IMR-90 (cell line): Measurements from ENCODE around the gene RET. TPM values are rescaled to one million over a fixed set of nuclear protein-coding genes. Genes with fewer than 3 reads are reported as not detected.

Experiments used
- ATAC-seq: fragments of 200-7000 bp; cut with Tn5 transposase; 2 replicates; pipeline ENCODE4 v1.9.1; 2020; ENCODE audit warnings: low read depth, mild to moderate bottlenecking, moderate library complexity
- BruUV-seq: library from RNA; stranded (reverse); fragments of 400-500 nt; replicated peaks from 2 replicates; lab custom pipeline; 2021; lab: Mats Ljungman, UMichigan
- CTCF ChIA-PET: fragments of 300-600 bp; formaldehyde crosslinking; extraction: SDS; loops from one replicate; lab custom pipeline; 2021; ENCODE audit warnings: antibody characterized with exemption; lab: Yijun Ruan, JAX
- POLR2A ChIA-PET: fragments of 300-600 bp; sonication (Branson Sonifier 250); formaldehyde crosslinking; loops from one replicate; lab custom pipeline; 2022; ENCODE audit warnings: antibody characterized with exemption; ENCODE audit not compliant: unreplicated experiment; lab: Charles Lee
- DNase-seq: peaks from one replicate; pipeline ENCODE4 v3.0.0; 2013
- H2AFZ ChIP-seq: replicated peaks from 2 replicates; pipeline ENCODE3; 2013; ENCODE audit warnings: low read length, mild to moderate bottlenecking; ENCODE audit not compliant: poor library complexity
- H2AK5ac ChIP-seq: 2 replicates; pipeline ENCODE4 v1.6.1; 2013; ENCODE audit warnings: low read depth, low read length, inconsistent platforms
- H2AK9ac ChIP-seq: replicated peaks from 2 replicates; pipeline ENCODE3; 2013; ENCODE audit warnings: mild to moderate bottlenecking, low read depth, low read length, moderate library complexity; ENCODE audit not compliant: poor library complexity
- H2BK120ac ChIP-seq: 2 replicates; pipeline ENCODE4 v1.6.1; 2013; ENCODE audit warnings: low read depth, low read length, inconsistent platforms
- H2BK15ac ChIP-seq: 3 replicates; pipeline ENCODE4 v1.6.1; 2013; ENCODE audit warnings: low read depth, low read length, inconsistent platforms
- H2BK20ac ChIP-seq: 2 replicates; pipeline ENCODE4 v1.6.1; 2013; ENCODE audit warnings: low read depth, mild to moderate bottlenecking, inconsistent platforms, low read length, moderate library complexity
- H2BK5ac ChIP-seq: 2 replicates; pipeline ENCODE4 v1.6.1; 2013; ENCODE audit warnings: mild to moderate bottlenecking, low read depth, low read length, inconsistent platforms; ENCODE audit not compliant: poor library complexity, severe bottlenecking
- H3K14ac ChIP-seq: replicated peaks from 2 replicates; pipeline ENCODE4 v1.6.1; 2013; ENCODE audit warnings: low read depth, low read length, inconsistent platforms
- H3K18ac ChIP-seq: 2 replicates; pipeline ENCODE4 v1.6.1; 2013; ENCODE audit warnings: low read depth, low read length, control low read depth
- H3K23ac ChIP-seq: 2 replicates; pipeline ENCODE4 v1.6.1; 2013; ENCODE audit warnings: low read depth, low read length, inconsistent platforms
- H3K27ac ChIP-seq: 2 replicates; pipeline ENCODE4 v1.5.1; 2013; ENCODE audit warnings: mild to moderate bottlenecking, control low read depth, low read length; ENCODE audit not compliant: insufficient read depth
- H3K27me3 ChIP-seq: 2 replicates; pipeline ENCODE4 v1.6.1; 2013; ENCODE audit warnings: low read length; ENCODE audit not compliant: control insufficient read depth, insufficient read depth
- H3K36me3 ChIP-seq: 2 replicates; pipeline ENCODE4 v1.6.1; 2013; ENCODE audit warnings: low read length, mixed read lengths; ENCODE audit not compliant: control insufficient read depth, insufficient read depth
- H3K4ac ChIP-seq: 2 replicates; pipeline ENCODE4 v1.6.1; 2013; ENCODE audit warnings: low read depth, low read length, inconsistent platforms
- H3K4me1 ChIP-seq: 2 replicates; pipeline ENCODE4 v1.6.1; 2013; ENCODE audit warnings: low read length, mixed read lengths; ENCODE audit not compliant: control insufficient read depth, insufficient read depth
- H3K4me2 ChIP-seq: 2 replicates; pipeline ENCODE4 v1.6.1; 2013; ENCODE audit warnings: low read depth, mild to moderate bottlenecking, control low read depth, low read length, moderate library complexity
- H3K4me3 ChIP-seq: 2 replicates; pipeline ENCODE4 v1.5.1; 2013; ENCODE audit warnings: low read depth, mild to moderate bottlenecking, control low read depth, low read length, moderate library complexity; ENCODE audit not compliant: insufficient read depth
- H3K56ac ChIP-seq: 2 replicates; pipeline ENCODE4 v1.6.1; 2013; ENCODE audit warnings: low read length, inconsistent platforms; ENCODE audit not compliant: insufficient read depth; ENCODE audit errors: extremely low read depth
- H3K79me1 ChIP-seq, 2 experiments: 2 replicates each; pipeline ENCODE4 v1.6.1; 2013; ENCODE audit warnings: low read length in 2 of 2, inconsistent platforms in 1 of 2, low read depth in 1 of 2
- H3K9ac ChIP-seq: 2 replicates; pipeline ENCODE4 v1.6.1; 2013; ENCODE audit warnings: low read depth, low read length, control low read depth
- H3K9me1 ChIP-seq: 2 replicates; pipeline ENCODE4 v1.6.1; 2013; ENCODE audit warnings: low read length, inconsistent platforms; ENCODE audit not compliant: insufficient read depth
- H3K9me3 ChIP-seq: 2 replicates; pipeline ENCODE4 v1.6.1; 2013; ENCODE audit warnings: low read length; ENCODE audit not compliant: control insufficient read depth, insufficient read depth
- H4K20me1 ChIP-seq: 2 replicates; pipeline ENCODE4 v1.6.1; 2013; ENCODE audit warnings: low read length, inconsistent platforms; ENCODE audit not compliant: insufficient read depth
- H4K5ac ChIP-seq: 2 replicates; pipeline ENCODE4 v1.6.1; 2013; ENCODE audit warnings: mild to moderate bottlenecking, low read depth, low read length, control low read depth
- H4K8ac ChIP-seq, 2 experiments: 2 replicates each; pipeline ENCODE4 v1.6.1; 2013; ENCODE audit warnings: low read depth in 2 of 2, low read length in 2 of 2, control low read depth in 1 of 2, inconsistent platforms in 1 of 2
- H4K91ac ChIP-seq: 2 replicates; pipeline ENCODE4 v1.6.1; 2013; ENCODE audit warnings: low read depth, low read length, inconsistent platforms; ENCODE audit not compliant: insufficient read depth
- FOS ChIP-seq: fragments of 150-350 bp; IDR thresholded peaks from 2 replicates; pipeline ENCODE4 v1.6.1; 2016; ENCODE audit warnings: low read depth, low read length
- RCOR1 ChIP-seq: IDR thresholded peaks from 2 replicates; pipeline ENCODE4 v1.6.1; 2012; ENCODE audit warnings: mild to moderate bottlenecking, low read length, improper control_type of control experiment; ENCODE audit not compliant: insufficient replicate concordance
- WGBS, 2 experiments: methylation state at CpG; one replicate each; pipeline versions ENCODE4 v1.1.5 to v1.1.7; 2013; ENCODE audit warnings: missing lambda C conversion rate in 2 of 2; ENCODE audit not compliant: insufficient read length in 1 of 2; ENCODE audit errors: extremely low coverage in 2 of 2; 5-methylcytosine and 5-hydroxymethylcytosine counted together
- dilution Hi-C: fragments of 300-500 bp; cut with HindIII; formaldehyde crosslinking; loops from one replicate; pipeline ENCODE4 v1.14.3; 2018; ENCODE audit warnings: low sequenced_read_pairs; ENCODE audit not compliant: unreplicated experiment
- in situ Hi-C: fragments of 300-500 bp; cut with MboI; formaldehyde crosslinking; loops from 3 replicates; pipeline ENCODE4 v1.14.3; 2019; ENCODE audit warnings: low sequenced_read_pairs, inconsistent platforms, mixed read lengths
- intact Hi-C: fragments of 100-400 bp; cut with micrococcal nuclease; formaldehyde crosslinking; loops from 2 replicates; pipeline ENCODE4 v1.10.0; 2022
- polyA plus RNA-seq, 3 experiments: library from polyadenylated mRNA; depleted of rRNA; stranded (reverse); fragments of >200 nt; gene quantifications; 2 replicates each; pipeline ENCODE4 v1.2.3, GENCODE V29; 2012; ENCODE audit warnings: low replicate concordance in 1 of 3
- total RNA-seq: library from RNA; depleted of rRNA; stranded (reverse); fragments of >200 nt; gene quantifications from 2 replicates; pipeline ENCODE4 v1.2.3, GENCODE V29; 2012

The RET gene
- total and polyA plus RNA-seq, 2 of the 4 experiments (the other 2 are of a cell fraction) = 0.10 to 0.18 TPM

- no peak overlapping the region for H3K23ac ChIP-seq
- H3K9me1 ChIP-seq = no peaks in the 10 kb centered on the region
- no peak overlapping the region for H4K91ac ChIP-seq
- no peak overlapping the region for H2BK20ac ChIP-seq
- H3K27me3 ChIP-seq = no peaks in the 10 kb centered on the region; the same call in 1 of the 2 replicates
- BruUV-seq = no TSS peak
- ChIA-PET POLR2A (no interaction called here), CTCF (no interaction called here)
- dilution Hi-C loops (no loop called here), in situ Hi-C loops (no loop called here), intact Hi-C loops (no loop called here)
- no peak for TF ChIP-seq RCOR1
- no peak for TF ChIP-seq FOS
- no peak overlapping the region for H2AK5ac ChIP-seq
- H3K14ac ChIP-seq = no peak overlapping the region
- H4K5ac ChIP-seq = no peak overlapping the region
- H3K18ac ChIP-seq = no peak overlapping the region
- H3K4me3 ChIP-seq = no peak overlapping the region
- WGBS, 2 experiments = 48% methylated on average over 4 of the region's 9 CpGs; no CpG with 5 or more reads in 1 of the 2 experiments
- ATAC-seq = no peak
- H3K9ac ChIP-seq = no peak overlapping the region
- H2BK15ac ChIP-seq = no peak overlapping the region
- no peak overlapping the region for H3K4me2 ChIP-seq
- H3K9me3 ChIP-seq = no peaks in the 10 kb centered on the region
- H3K4me1 ChIP-seq = no peaks in the 10 kb centered on the region
- H2AFZ ChIP-seq = no peak overlapping the region
- H4K20me1 ChIP-seq = no peaks in the 10 kb centered on the region
- DNase-seq = no peak
- no peaks in the 10 kb centered on the region for H3K79me1 ChIP-seq
- H3K27ac ChIP-seq = no peak overlapping the region
- no peak overlapping the region for H2AK9ac ChIP-seq
- no peaks in the 10 kb centered on the region for H3K36me3 ChIP-seq
- H3K4ac ChIP-seq = no peak overlapping the region
- H3K56ac ChIP-seq = no peak overlapping the region
- H2BK120ac ChIP-seq = no peak overlapping the region
- H4K8ac ChIP-seq = no peak overlapping the region
- H2BK5ac ChIP-seq = no peak overlapping the region
These were observed 35.2 kb upstream of the RET start for GRCh38 chr10:43041422-43042342.
